GM23338 (cell line): Measurements from ENCODE around the gene FBN3. TPM values are rescaled to one million over a fixed set of nuclear protein-coding genes. Genes with fewer than 3 reads are reported as not detected.

Experiments
- ATAC-seq: fragments of 200-7000 bp; cut with Tn5 transposase; 3 replicates; pipeline ENCODE4 v1.9.1; 2020
- DNase-seq: peaks from one replicate; pipeline ENCODE4 v3.0.0-alpha.2; 2015; ENCODE audit warnings: low spot score
- H2AFZ ChIP-seq: fragments of 200-600 bp; sonication (generic); 2 replicates; pipeline ENCODE4 v1.8.0; 2016; ENCODE audit warnings: antibody characterized with exemption, mild to moderate bottlenecking, moderate library complexity
- H3F3A ChIP-seq: fragments of 200-600 bp; sonication (generic); replicated peaks from 2 replicates; pipeline ENCODE4 v1.8.0; 2017; ENCODE audit warnings: antibody characterized with exemption, mixed run types, low read depth
- H3K27ac ChIP-seq: fragments of 200-600 bp; sonication (generic); 2 replicates; pipeline ENCODE4 v1.6.1; 2016; ENCODE audit warnings: low read depth
- H3K27me3 ChIP-seq: fragments of 200-600 bp; sonication (generic); 2 replicates; pipeline ENCODE4 v1.8.0; 2016; ENCODE audit warnings: mild to moderate bottlenecking, mixed run types, moderate library complexity; ENCODE audit not compliant: insufficient read depth
- H3K36me3 ChIP-seq: fragments of 200-600 bp; sonication (generic); 2 replicates; pipeline ENCODE4 v1.8.0; 2016; ENCODE audit warnings: mild to moderate bottlenecking; ENCODE audit not compliant: insufficient read depth
- H3K4me1 ChIP-seq: fragments of 200-600 bp; sonication (generic); 2 replicates; pipeline ENCODE4 v1.8.0; 2016; ENCODE audit warnings: mild to moderate bottlenecking, moderate library complexity; ENCODE audit not compliant: insufficient read depth
- H3K4me2 ChIP-seq: fragments of 200-600 bp; sonication (generic); 2 replicates; pipeline ENCODE4 v1.7.1; 2017; ENCODE audit warnings: mixed run types
- H3K4me3 ChIP-seq: fragments of 200-600 bp; sonication (generic); 2 replicates; pipeline ENCODE4 v1.6.1; 2016; ENCODE audit warnings: mixed run types
- H3K79me2 ChIP-seq: fragments of 200-600 bp; sonication (generic); replicated peaks from 2 replicates; pipeline ENCODE4 v1.8.0; 2017; ENCODE audit warnings: mild to moderate bottlenecking; ENCODE audit not compliant: insufficient read depth
- H3K9me2 ChIP-seq: fragments of 200-600 bp; sonication (generic); 2 replicates; pipeline ENCODE4 v1.8.0; 2017; ENCODE audit not compliant: insufficient read depth
- H4K20me1 ChIP-seq: fragments of 200-600 bp; sonication (generic); replicated peaks from 2 replicates; pipeline ENCODE4 v1.8.0; 2017; ENCODE audit warnings: mild to moderate bottlenecking; ENCODE audit not compliant: insufficient read depth
- H3K27ac Mint-ChIP-seq: 2 replicates; pipeline ENCODE4 v1.8.0; 2020; ENCODE audit warnings: inconsistent platforms, mild to moderate bottlenecking, moderate library complexity, mixed read lengths
- H3K27me3 Mint-ChIP-seq: 3 replicates; pipeline ENCODE4 v1.8.0; 2022; ENCODE audit warnings: low read depth, mild to moderate bottlenecking, moderate library complexity, mixed read lengths, inconsistent platforms; ENCODE audit not compliant: insufficient read depth, poor library complexity
- H3K36me3 Mint-ChIP-seq: 3 replicates; pipeline ENCODE4 v1.8.0; 2021; ENCODE audit warnings: low read depth, mild to moderate bottlenecking, inconsistent platforms, moderate library complexity, mixed read lengths
- H3K4me1 Mint-ChIP-seq: 3 replicates; pipeline ENCODE4 v1.8.0; 2020; ENCODE audit warnings: mild to moderate bottlenecking, inconsistent platforms, mixed read lengths
- H3K4me3 Mint-ChIP-seq: 3 replicates; pipeline ENCODE4 v1.8.0; 2021; ENCODE audit warnings: moderate library complexity, mild to moderate bottlenecking, inconsistent platforms, mixed read lengths
- H3K9me3 Mint-ChIP-seq: 3 replicates; pipeline ENCODE4 v1.8.0; 2020; ENCODE audit warnings: moderate library complexity, mild to moderate bottlenecking, inconsistent platforms, mixed read lengths
- CREB1 ChIP-seq: fragments of 250-450 bp; sonication (Bioruptor Pico); IDR thresholded peaks from 2 replicates; pipeline ENCODE4 v1.5.0; 2020; ENCODE audit warnings: low read depth, mild to moderate bottlenecking, moderate library complexity
- ETS1 ChIP-seq: IDR thresholded peaks from 2 replicates; pipeline ENCODE4 v1.6.1; 2016; ENCODE audit warnings: antibody characterized with exemption
- EZH2phosphoT487 ChIP-seq: fragments of 200-600 bp; sonication (generic); IDR thresholded peaks from one replicate; pipeline ENCODE4 v1.8.1; 2018; ENCODE audit warnings: antibody characterized with exemption; ENCODE audit not compliant: unreplicated experiment
- JUNB ChIP-seq: IDR thresholded peaks from one replicate; pipeline ENCODE4 v1.6.1; 2016; ENCODE audit warnings: antibody characterized with exemption; ENCODE audit not compliant: unreplicated experiment
- NANOG ChIP-seq: IDR thresholded peaks from 2 replicates; pipeline ENCODE4 v1.6.1; 2016; ENCODE audit warnings: antibody characterized with exemption, borderline replicate concordance
- POLR2AphosphoS5 ChIP-seq: IDR thresholded peaks from 2 replicates; pipeline ENCODE4 v1.6.1; 2016; ENCODE audit warnings: antibody characterized with exemption, low read depth
- STAT1 ChIP-seq: IDR thresholded peaks from one replicate; pipeline ENCODE4 v1.6.1; 2016; ENCODE audit warnings: antibody characterized with exemption; ENCODE audit not compliant: unreplicated experiment
- ZNF114 ChIP-seq: fragments of 250-450 bp; sonication (Bioruptor Pico); IDR thresholded peaks from 2 replicates; pipeline ENCODE4 v1.5.0; 2020; ENCODE audit warnings: mild to moderate bottlenecking, moderate library complexity
- ZNF331 ChIP-seq: fragments of 250-450 bp; sonication (Bioruptor Pico); IDR thresholded peaks from 2 replicates; pipeline ENCODE4 v1.5.0; 2020; ENCODE audit warnings: low read depth, mild to moderate bottlenecking, moderate library complexity
- ZNF462 ChIP-seq: fragments of 250-450 bp; sonication (Bioruptor Pico); IDR thresholded peaks from 2 replicates; pipeline ENCODE4 v1.5.0; 2020; ENCODE audit warnings: mild to moderate bottlenecking, moderate library complexity
- polyA plus RNA-seq: library from polyadenylated mRNA; unstranded; fragments of >200 nt; fragmentation: Nextera tagmentation; extraction: Ambion mirVana; gene quantifications from 2 replicates; pipeline ENCODE4 v1.2.1, GENCODE V29; 2016
- total RNA-seq: library from RNA; depleted of rRNA; stranded (reverse); fragments of >200 nt; shearing (Covaris generic); gene quantifications from 2 replicates; pipeline ENCODE4 v1.2.3, GENCODE V29; 2014

The FBN3 gene
- total and polyA plus RNA-seq, 2 experiments from 2014 or later = 8.5 to 54.5 TPM

GRCh38 chr19:8021374-8021773, 128.0 kb downstream of the FBN3 start (continued):
- TF ChIP-seq ZNF462 (no peak), ZNF114 (CRISPR knock-in tag) (no peak)

GRCh38 chr19:8020681-8021080, 128.7 kb downstream of the FBN3 start:
- H3K9me3 Mint-ChIP-seq = peaks cover 3% of the 10 kb centered on the region; the same call in 1 of the 3 replicates
- no peaks in the 10 kb centered on the region for H3K4me1 Mint-ChIP-seq
- no peaks in the 10 kb centered on the region for H3K4me1 ChIP-seq
- no peaks in the 10 kb centered on the region for H3K9me2 ChIP-seq
- H3K36me3 Mint-ChIP-seq = no peaks in the 10 kb centered on the region
- H3K27ac Mint-ChIP-seq = no peak overlapping the region
- peaks cover 13% of the 10 kb centered on the region for H3K27me3 Mint-ChIP-seq
- no peaks in the 10 kb centered on the region for H3F3A ChIP-seq
- H3K27ac ChIP-seq = no peak overlapping the region; the same call in 1 of the 2 replicates
- H3K4me3 ChIP-seq = no peak overlapping the region
- no peak overlapping the region for H2AFZ ChIP-seq
- H3K4me2 ChIP-seq = no peak overlapping the region
- no peak for DNase-seq
- H3K27me3 ChIP-seq = no peaks in the 10 kb centered on the region
- H4K20me1 ChIP-seq = no peaks in the 10 kb centered on the region
- no peak for ATAC-seq
- no peaks in the 10 kb centered on the region for H3K36me3 ChIP-seq
- no peaks in the 10 kb centered on the region for H3K79me2 ChIP-seq
- no peak overlapping the region; the same call in 2 of the 3 replicates for H3K4me3 Mint-ChIP-seq
- no peak for TF ChIP-seq STAT1
- TF ChIP-seq ZNF462 = no peak
- TF ChIP-seq POLR2AphosphoS5 = no peak
- TF ChIP-seq EZH2phosphoT487 = no peak
- TF ChIP-seq ZNF114 (CRISPR knock-in tag) = no peak
- TF ChIP-seq ZNF331 = no peak
- TF ChIP-seq JUNB = no peak
- no peak for TF ChIP-seq CREB1 (CRISPR knock-in tag)
- TF ChIP-seq ETS1 = no peak
- TF ChIP-seq NANOG = no peak
